Fibroblast of lung (primary cell): Measurements from ENCODE around the gene ERCC6L.

Experiments
- EZH2 ChIP-seq: IDR thresholded peaks from 2 replicates; pipeline ENCODE4 v1.5.1; 2012; ENCODE audit warnings: low read length, control low read depth, mild to moderate bottlenecking; ENCODE audit errors: missing control alignments
- TF ChIP-seq, protein P1 (sequence below), 2 donors: IDR thresholded peaks in 1 of 2; conservative IDR thresholded peaks in 1 of 2; 1 replicate in 1 of 2; 2 replicates in 1 of 2; pipeline ENCODE4 v1.5.1; 2011 to 2012; ENCODE audit warnings: low read length in 2 of 2, control low read depth in 1 of 2, inconsistent platforms in 1 of 2, low read depth in 1 of 2, mild to moderate bottlenecking in 1 of 2

DNA sequence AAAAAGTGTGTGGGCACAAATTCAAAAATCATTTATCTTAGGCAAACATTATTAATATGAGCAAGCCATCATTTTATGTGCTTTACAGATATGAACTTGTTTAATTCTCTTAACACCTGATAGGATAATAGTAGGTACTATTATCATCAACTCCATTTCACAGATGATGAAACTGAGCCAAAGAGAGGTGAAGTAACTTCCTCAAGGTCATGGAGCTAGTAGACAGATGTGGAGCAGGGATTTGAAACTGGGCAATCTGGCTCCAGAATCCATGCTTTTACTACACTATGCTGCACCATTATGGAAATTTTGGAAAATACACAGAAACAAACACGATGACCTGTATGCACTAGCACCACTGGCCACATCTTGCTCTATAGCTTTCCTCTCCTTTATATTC lies 58.3 kb downstream of the ERCC6L start:
- no peak for TF ChIP-seq EZH2
- TF ChIP-seq, protein P1, sequence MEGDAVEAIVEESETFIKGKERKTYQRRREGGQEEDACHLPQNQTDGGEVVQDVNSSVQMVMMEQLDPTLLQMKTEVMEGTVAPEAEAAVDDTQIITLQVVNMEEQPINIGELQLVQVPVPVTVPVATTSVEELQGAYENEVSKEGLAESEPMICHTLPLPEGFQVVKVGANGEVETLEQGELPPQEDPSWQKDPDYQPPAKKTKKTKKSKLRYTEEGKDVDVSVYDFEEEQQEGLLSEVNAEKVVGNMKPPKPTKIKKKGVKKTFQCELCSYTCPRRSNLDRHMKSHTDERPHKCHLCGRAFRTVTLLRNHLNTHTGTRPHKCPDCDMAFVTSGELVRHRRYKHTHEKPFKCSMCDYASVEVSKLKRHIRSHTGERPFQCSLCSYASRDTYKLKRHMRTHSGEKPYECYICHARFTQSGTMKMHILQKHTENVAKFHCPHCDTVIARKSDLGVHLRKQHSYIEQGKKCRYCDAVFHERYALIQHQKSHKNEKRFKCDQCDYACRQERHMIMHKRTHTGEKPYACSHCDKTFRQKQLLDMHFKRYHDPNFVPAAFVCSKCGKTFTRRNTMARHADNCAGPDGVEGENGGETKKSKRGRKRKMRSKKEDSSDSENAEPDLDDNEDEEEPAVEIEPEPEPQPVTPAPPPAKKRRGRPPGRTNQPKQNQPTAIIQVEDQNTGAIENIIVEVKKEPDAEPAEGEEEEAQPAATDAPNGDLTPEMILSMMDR (conservative IDR thresholded peaks at IDR 0.05 in 1 of 2, IDR thresholded peaks at IDR 0.05 in 1 of 2; ENCODE audit: low read depth in 1 of 2, low read length in 2 of 2) = no peak
